KOPT-K1 (cell line): Measurements from ENCODE around the gene ZNF487.
"Not testable (repeated sequence)": the region's sequence is repeated elsewhere in the genome, so short reads cannot be mapped to it uniquely, and the experiment has no call there.

ENCODE experiments used
- H3K27ac ChIP-seq: fragments of 200-600 bp; sonication (generic); 2 replicates; pipeline ENCODE4 v1.5.1; 2016; ENCODE audit warnings: antibody characterized with exemption, mild to moderate bottlenecking, low read depth, low read length; ENCODE audit not compliant: poor library complexity, severe bottlenecking
- H3K36me3 ChIP-seq: fragments of 200-600 bp; sonication (generic); 2 replicates; pipeline ENCODE4 v1.5.1; 2017; ENCODE audit warnings: antibody characterized with exemption, mild to moderate bottlenecking, low read length, moderate library complexity; ENCODE audit not compliant: insufficient read depth
- H3K9me3 ChIP-seq: fragments of 200-600 bp; sonication (generic); 2 replicates; pipeline ENCODE4 v1.5.1; 2017; ENCODE audit warnings: antibody characterized with exemption, low read length, mild to moderate bottlenecking; ENCODE audit not compliant: insufficient read depth, poor library complexity, severe bottlenecking

ZNF487 gene

DNA sequence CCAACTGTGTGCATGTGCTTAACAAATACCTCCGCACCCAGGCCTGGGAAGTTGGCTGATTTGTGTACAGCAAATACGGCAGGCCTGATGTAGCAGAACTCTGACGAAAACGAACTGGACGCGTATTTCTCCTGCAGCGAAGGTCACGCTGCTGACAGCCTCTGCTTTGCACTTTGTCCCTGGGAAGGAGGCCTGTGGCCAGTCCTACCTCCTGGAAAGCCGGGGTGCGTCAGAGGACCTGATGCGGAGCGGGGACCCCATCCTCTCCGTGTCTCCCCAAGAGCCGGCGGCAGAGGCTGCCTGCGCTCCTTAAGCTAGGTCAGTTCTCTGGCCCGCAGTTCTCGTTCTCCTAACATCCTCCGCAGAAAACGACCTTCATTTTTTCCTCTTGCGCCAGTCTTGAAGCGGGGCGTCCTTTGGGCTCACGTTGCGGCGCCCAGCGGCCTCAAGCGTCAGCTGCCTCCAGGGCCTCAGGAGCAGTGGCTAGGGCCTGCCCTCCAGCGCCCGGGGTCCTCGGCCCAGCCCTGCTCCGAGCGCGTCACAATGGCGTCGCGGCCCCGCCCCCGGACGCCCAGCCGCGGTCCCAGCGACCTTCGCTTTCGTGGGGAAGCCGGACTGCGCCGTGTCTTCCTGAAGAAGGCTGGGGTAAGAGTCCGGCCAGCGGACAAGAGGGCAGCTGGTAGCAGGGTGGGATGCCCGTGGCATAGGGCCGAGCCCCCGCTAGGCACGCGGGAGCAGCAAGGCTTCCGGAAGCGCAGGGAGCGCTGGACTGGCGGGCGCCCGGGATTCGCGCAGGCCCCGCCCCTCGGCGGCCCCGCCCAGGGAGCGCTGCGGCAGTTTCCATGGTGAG lies at the start of gene ZNF487:
Gene ZNF487, plus strand, starts transcription at position 821 of the 850 bp plus-strand sequence. CDS start 38,703 bp downstream, outside the sequence.
- Histone ChIP-seq H3K27ac (peak within 1 kb of the TSS; percentile 91), H3K9me3 (no peaks in the 10 kb centered on the region), H3K36me3 (no peaks in the 10 kb centered on the region)

DNA sequence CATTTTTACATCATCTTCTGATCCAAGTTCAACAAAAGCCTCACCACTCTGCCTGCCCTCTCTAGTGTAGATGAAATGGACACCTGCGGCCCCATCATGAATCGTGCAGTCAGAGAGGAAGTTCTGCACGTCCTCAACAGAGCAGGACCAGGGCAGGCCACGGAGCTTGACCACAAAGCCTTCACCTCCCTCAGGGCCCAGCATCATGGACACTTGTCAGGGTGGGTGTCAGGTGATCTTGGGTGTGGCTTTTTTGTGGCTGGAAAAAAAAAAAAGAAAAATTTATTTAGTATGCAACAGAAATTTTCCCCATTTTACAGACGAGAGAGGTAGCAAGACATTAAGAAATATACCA lies 49.3 kb upstream of the ZNF487 start:
- no peaks in the 10 kb centered on the region for H3K9me3 ChIP-seq
- H3K36me3 ChIP-seq, result peaks cover 85% of the 10 kb centered on the region
- no peak overlapping the region for H3K27ac ChIP-seq

DNA sequence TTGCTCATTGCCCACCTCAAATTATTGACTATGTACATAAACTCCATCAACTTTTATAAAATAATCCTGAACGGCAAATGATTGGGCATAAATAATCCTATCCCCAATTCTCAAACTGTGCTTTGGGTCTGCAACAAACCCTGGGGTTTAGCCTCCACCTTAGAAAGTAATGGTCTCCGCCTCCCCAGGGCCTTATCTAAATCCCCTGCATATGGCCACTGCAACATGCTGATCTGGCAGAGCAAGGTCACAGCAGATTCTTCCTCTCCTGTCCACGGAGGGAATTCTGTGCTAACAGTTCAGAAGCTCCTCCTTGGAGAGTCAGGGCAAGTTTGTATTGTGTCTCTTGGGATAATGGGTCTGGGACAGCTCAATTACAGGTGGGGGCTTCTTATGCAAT lies 47.0 kb upstream of the ZNF487 start:
- H3K36me3 ChIP-seq, result peaks cover 100% of the 10 kb centered on the region
- H3K27ac ChIP-seq, result no peak overlapping the region
- H3K9me3 ChIP-seq, result no peaks in the 10 kb centered on the region

DNA sequence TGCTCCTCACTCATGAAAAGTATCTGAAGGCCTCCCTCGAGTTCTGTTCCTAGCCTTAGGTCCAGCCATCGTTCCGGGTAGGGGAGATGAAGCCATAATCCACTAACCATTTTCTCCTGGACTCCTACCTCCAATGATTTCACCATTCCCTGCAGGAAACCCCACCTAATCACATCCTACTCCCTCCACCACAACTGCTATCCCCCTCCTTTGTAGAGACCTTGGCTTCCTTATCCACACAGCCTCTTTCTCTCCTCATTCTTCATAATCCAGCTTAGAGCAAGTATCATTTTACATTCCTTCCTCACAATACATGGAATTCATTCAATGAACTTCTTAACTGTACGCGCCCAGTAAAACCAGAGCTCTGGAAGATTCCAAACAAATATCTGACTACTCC lies 46.6 kb upstream of the ZNF487 start:
- H3K27ac ChIP-seq, result no peak overlapping the region
- H3K36me3 ChIP-seq, result peaks cover 100% of the 10 kb centered on the region

DNA sequence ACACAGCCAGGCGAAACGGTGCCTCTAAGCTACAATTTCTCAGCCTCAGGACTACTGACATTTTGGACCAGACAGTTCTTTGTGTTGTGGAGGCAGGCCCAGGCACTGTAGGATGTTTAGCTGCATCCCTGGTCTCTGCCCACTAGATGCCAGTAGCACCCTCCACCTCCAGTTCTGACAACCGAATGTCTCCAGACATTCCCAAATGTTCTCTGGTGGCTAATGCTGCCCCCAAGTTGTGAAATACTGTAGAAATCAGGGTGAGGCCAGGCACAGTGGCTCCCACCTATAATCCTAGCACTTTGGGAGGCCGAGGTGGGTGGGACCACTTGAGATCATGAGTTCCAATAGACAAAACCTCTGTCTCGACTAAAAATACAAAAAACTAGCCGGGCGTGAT lies 46.2 kb upstream of the ZNF487 start:
- Histone ChIP-seq H3K9me3 (no peaks in the 10 kb centered on the region), H3K27ac (no peak overlapping the region), H3K36me3 (peaks cover 100% of the 10 kb centered on the region)

More for the DNA sequence above, 46.6 kb upstream of the ZNF487 start:
- H3K9me3 ChIP-seq, result no peaks in the 10 kb centered on the region

DNA sequence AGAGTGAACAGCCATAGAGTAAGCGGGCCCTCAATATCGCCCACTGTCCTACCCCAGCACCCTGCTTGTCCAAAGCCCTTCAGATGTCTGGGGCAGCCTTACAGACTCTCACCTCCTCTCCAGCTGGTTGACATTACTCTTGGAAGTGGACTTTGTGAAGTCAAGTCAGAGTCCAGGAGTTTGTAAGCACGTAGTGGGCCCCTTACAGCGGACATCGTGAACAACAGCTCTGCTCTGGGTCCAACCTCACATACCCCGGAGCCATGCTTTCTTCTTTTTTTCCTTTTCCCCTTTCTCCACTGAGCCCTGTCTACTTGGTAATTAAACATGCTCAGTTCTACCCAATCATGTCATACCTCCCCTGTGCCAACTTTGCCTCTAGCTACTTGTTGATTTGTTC lies 45.4 kb upstream of the ZNF487 start:
- H3K27ac ChIP-seq, result no peak overlapping the region
- no peaks in the 10 kb centered on the region for H3K9me3 ChIP-seq
- H3K36me3 ChIP-seq, result peaks cover 100% of the 10 kb centered on the region

DNA sequence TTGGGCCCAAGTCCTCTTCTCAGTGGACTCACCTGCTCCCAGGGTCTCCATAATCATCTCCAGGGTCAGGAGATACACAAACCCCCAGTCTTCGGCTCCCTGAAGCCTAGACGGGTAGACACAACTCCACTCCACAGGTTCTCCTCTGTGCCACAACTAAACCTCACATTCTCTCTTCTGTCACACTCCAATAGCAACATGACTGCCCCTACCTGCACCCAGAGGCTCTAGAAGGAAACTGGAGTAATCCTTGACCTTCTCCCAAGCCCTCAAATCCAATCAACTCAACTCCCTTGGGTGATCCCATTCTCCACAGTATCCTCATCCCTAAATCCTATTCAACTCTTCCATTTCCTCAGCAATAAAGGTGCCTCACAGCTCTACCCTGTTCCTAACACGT lies 44.2 kb upstream of the ZNF487 start:
- Histone ChIP-seq H3K36me3 (peaks cover 87% of the 10 kb centered on the region), H3K27ac (no peak overlapping the region), H3K9me3 (no peaks in the 10 kb centered on the region)

DNA sequence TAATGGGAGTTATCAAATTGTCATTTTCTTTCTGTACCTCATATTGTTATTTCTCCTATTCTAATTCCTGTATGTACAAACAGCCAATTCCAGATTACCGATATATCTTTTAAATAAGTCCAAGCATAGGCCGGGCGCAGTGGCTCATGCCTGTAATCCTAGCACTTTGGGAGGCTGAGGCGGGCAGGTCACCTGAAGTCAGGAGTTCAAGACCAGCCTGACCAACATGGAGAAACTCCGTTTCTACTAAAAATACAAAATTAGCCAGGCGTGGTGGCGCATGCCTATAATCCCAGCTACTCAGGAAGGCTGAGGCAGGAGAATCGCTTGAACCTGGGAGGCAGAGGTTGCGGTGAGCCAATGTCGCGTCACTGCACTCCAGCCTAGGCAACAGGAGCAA lies 43.7 kb upstream of the ZNF487 start:
- not testable (repeated sequence) for H3K27ac ChIP-seq, H3K9me3 ChIP-seq
- peaks cover 87% of the 10 kb centered on the region for H3K36me3 ChIP-seq

DNA sequence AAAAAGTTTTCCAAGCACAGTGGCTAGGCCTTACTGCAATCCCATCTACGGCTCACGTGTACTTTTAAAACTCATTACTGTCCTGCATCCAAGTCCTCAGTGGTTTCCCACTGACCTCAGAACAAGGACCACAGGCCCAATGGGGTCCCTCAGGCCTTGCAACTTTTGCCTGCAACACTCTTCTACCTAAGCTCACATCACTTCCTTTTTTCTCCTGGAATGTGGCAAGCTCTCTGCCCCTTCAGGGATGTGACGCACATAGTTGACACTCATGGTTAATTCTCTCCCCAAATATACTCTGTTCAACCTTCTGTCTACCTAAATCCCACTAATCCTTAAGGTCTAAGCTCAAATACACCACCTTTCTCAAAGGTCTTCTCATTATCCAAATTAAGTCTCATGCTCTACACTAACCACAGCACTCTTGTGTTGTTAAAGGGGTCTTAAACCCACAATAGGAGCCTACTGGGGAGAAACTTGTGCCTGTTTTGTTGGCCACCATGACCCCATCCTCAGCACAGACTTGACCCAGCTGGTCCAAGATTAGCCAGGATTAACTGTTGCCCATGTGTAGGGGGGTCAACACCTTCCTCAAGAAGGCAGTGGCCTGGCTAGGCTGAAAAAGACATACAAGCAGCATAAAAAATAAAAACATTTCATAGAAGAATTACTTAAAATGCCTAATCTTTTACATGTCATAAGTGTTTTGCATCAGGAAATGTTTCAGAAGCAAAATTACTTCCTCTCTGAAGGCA lies 43.1 kb upstream of the ZNF487 start:
- Histone ChIP-seq H3K36me3 (peaks cover 81% of the 10 kb centered on the region), H3K27ac (peak overlapping the region; percentile 99)

DNA sequence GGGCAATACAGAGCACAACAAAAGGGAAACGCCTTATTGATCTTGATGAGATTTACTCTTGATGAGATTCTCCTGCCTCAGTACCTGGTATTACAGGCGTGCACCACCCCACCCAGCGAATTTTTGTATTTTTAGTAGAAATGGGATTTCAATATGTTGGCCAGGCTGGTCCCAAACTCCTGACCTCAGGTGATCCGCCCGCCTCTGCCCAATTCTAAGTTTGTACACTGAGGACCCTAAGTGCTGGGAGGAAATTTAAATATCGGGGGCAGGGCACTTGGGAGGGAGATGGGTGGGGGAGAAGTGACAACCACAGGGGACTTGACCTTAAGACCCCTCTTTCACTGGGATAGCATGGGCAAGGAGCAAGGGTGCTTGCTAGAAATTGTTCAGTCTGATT lies 42.0 kb upstream of the ZNF487 start:
- H3K36me3 ChIP-seq, result peaks cover 79% of the 10 kb centered on the region
- peak overlapping the region; percentile 99 for H3K27ac ChIP-seq
- no peaks in the 10 kb centered on the region for H3K9me3 ChIP-seq

More for the DNA sequence above, 43.1 kb upstream of the ZNF487 start:
- no peaks in the 10 kb centered on the region for H3K9me3 ChIP-seq

DNA sequence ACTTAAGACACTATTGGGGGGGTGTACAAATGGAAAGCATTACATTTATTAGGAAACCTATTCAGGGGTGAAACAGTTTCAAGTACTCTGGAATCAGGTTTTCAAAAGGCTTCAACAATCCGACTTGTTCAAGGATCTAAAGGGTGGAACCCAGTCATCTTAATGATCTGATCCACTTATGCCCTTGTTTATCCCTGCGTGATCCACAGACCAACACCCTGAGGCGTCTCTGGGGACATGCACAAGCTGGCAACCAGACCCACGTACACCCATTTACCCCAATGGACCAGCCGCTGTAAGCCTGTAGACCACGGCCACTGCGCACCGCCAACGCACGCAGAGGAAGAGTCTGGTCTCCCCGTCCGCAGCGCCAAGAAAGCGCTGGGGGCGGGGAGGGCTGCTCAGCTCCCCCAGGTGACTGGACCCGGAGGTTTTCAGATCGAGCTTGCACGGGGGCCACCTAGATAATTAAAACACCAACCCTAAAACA lies 41.3 kb upstream of the ZNF487 start:
- peak overlapping the region; percentile 99 for H3K27ac ChIP-seq
- no peaks in the 10 kb centered on the region for H3K9me3 ChIP-seq
- H3K36me3 ChIP-seq, result peaks cover 79% of the 10 kb centered on the region

DNA sequence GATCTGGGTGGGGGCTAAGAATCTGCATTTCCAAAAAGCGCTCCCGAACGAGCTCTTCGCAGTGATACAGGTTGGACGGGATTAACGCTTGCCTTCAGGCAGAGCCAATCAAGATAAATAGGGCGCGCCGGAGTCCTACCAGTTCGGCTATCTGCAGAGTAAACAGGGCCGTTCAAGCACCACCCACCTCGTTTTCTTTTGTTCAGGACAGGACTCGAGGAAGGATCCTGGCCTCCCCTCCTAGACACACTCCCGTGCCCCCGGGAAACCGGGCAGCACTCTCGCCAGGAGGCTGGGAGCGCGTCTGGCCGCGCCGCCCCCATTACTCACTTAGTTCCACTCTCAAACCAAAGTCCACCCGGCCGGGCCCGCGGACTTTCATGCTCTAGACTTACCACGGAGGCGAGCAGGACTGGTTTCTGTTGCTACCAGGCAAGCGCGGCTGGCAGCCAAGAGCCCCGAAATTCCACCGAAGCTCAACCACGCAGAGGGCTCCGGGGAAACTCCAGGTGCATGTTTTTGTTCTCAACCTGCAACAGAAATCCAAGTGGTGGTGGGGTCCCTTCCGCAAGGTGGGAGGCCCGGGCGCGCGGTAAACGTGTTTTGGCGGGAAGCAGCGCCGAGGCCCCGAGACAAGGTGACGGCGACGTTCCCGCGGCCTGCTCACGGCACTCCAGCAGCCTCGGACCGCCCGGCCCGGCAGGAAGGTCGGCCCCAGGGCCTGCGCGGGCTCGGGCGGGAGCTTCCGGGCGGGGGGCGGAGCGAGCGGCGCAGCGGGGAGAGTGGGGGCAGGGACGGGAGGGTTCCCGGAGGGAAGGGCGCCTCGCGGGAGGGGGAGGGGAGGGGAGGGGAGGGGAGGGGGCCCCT lies 40.6 kb upstream of the ZNF487 start:
- peak overlapping the region; percentile 99 for H3K27ac ChIP-seq
- H3K9me3 ChIP-seq, result no peaks in the 10 kb centered on the region
- peaks cover 79% of the 10 kb centered on the region for H3K36me3 ChIP-seq

DNA sequence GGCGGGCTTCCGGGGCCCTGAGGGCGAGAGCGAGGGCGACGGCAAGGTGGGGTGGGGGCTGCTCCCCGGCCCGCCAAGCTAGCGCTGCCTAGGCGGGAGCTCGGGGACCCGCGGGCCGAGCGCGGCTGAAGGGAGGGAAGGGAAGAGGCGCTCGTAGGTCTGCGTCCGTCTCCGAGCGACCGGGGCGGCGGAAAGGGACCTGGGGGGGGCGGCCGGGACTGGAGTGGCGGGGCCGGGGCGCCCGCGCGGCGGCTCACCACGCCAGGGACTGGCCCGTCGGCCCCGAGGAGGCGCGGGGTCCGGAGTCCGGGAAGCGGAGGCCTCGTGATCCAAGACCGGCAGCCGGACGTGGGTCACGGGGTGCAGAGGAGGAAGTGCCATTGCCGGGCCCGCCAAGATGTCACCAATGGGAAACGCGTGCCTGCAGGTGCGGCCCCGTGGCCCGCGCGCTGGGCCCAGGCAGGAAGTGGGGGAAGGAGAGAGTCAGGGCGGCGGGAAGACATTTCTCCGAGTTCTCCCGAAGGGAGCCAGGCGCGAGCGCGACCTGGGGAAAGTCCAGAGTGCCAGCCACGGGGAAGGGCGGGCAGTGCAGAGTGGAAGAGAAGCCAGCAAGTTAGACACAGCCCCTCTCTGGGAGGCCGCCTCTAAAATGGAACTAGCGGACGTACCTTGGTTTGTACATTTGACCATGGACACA lies 39.8 kb upstream of the ZNF487 start:
- Histone ChIP-seq H3K27ac (peak overlapping the region; percentile 99), H3K9me3 (no peaks in the 10 kb centered on the region), H3K36me3 (peaks cover 79% of the 10 kb centered on the region)

DNA sequence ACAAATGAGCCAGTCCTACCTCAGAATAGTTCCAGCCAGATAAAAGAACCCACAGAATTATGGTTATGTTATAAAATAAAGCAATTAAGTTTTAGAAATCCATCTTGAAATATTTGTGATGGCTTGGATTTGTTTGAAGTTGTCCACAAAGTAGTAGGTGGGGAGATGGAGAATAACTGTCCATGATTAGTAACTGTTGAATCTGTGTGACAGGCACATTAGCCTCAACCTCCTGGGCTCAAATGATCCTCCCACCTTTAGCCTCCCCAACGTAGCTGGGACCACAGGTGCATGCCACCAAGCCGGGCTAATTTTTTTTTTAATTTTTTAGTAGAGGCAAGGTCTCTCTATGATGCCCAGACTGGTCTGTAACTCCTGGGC lies 38.0 kb upstream of the ZNF487 start:
- peak overlapping the region; percentile 99 for H3K27ac ChIP-seq
- peaks cover 79% of the 10 kb centered on the region for H3K36me3 ChIP-seq

More for the DNA sequence above, 38.0 kb upstream of the ZNF487 start:
- no peaks in the 10 kb centered on the region for H3K9me3 ChIP-seq
